Gastrocnemius medialis (tissue), 4 donors: Measurements from ENCODE around the gene PM20D2. TPM values are rescaled to one million over a fixed set of nuclear protein-coding genes. Genes with fewer than 3 reads are reported as not detected.

ENCODE experiments used
- ATAC-seq, 2 donors: fragments of 150-250 bp; one replicate each; pipeline ENCODE4 v1.9.1; 2016
- DNase-seq, 2 donors: peaks; one replicate each; pipeline ENCODE4 v3.0.0-alpha.2; 2019
- H3K27ac ChIP-seq, 4 donors: fragments of 200-600 bp; sonication (generic); 1 replicate in 1 of 4; 2 replicates in 3 of 4; pipeline ENCODE4 v1.5.1; 2016 to 2018; ENCODE audit warnings: mild to moderate bottlenecking in 2 of 4, moderate library complexity in 1 of 4
- H3K27me3 ChIP-seq, 3 donors: fragments of 200-600 bp; sonication (generic) in 2 of 3; 1 replicate in 1 of 3; 2 replicates in 2 of 3; pipeline versions ENCODE4 v1.5.1 to v1.6.0; 2016 to 2019; ENCODE audit warnings: mild to moderate bottlenecking in 1 of 3, moderate library complexity in 1 of 3
- H3K36me3 ChIP-seq, 2 donors: fragments of 200-600 bp; sonication (generic) in 1 of 2; one replicate each; pipeline ENCODE4 v1.5.1; 2017 to 2018
- H3K4me1 ChIP-seq, 2 donors: fragments of 200-600 bp; sonication (generic) in 1 of 2; one replicate each; pipeline ENCODE4 v1.5.1; 2016 to 2017; ENCODE audit warnings: mild to moderate bottlenecking in 2 of 2
- H3K4me3 ChIP-seq, 4 donors: fragments of 200-600 bp; sonication (generic) in 3 of 4; 1 replicate in 1 of 4; 2 replicates in 3 of 4; pipeline ENCODE4 v1.5.1; 2016 to 2019; ENCODE audit warnings: mild to moderate bottlenecking in 2 of 4
- H3K9me3 ChIP-seq, 3 donors: fragments of 200-600 bp; sonication (generic) in 2 of 3; 1 replicate in 1 of 3; 2 replicates in 2 of 3; pipeline ENCODE4 v1.5.1; 2016 to 2019
- CTCF ChIP-seq, 5 experiments: fragments of 450-650 bp in 3 of 5; fragments of 200-600 bp in 2 of 5; sonication (generic) in 2 of 5; IDR thresholded peaks in 4 of 5; conservative IDR thresholded peaks in 1 of 5; 1 replicate in 4 of 5; 2 replicates in 1 of 5; pipeline ENCODE4 v1.5.1; 2016 to 2019; ENCODE audit warnings: antibody characterized with exemption in 5 of 5, mild to moderate bottlenecking in 3 of 5, moderate library complexity in 3 of 5
- POLR2A ChIP-seq, 2 donors: fragments of 450-650 bp; IDR thresholded peaks; one replicate each; pipeline ENCODE4 v1.6.1; 2017; ENCODE audit warnings: antibody characterized with exemption in 2 of 2, mild to moderate bottlenecking in 2 of 2, moderate library complexity in 2 of 2
- in situ Hi-C, 4 donors: fragments of 200-750 bp; cut with MboI; loops; one replicate each; pipeline versions ENCODE4 v1.15.0 to v1.8.0; 2017; ENCODE audit warnings: low sequenced_read_pairs in 4 of 4
- intact Hi-C: fragments of 100-400 bp; cut with DNase I; formaldehyde crosslinking; loops from one replicate; pipeline ENCODE4 v1.15.1; 2023; ENCODE audit warnings: low total_unique reads
- total RNA-seq, 4 donors: library from RNA; depleted of rRNA; stranded (reverse); fragments of >200 nt; gene quantifications; one replicate each; pipeline versions ENCODE4 v1.1.0 to v1.2.3, GENCODE V29; 2016

PM20D2 gene
- total RNA-seq, 4 donors from 2014 or later = 18.1 to 54.6 (median 26.3) TPM

GRCh38 chr6:89180112-89180511 is 34.3 kb downstream of the PM20D2 start:
- Histone ChIP-seq H3K9me3 (no peaks in the 10 kb centered on the region), H3K36me3 (no peaks in the 10 kb centered on the region), H3K4me1 (peaks cover under 1 to 27% of the 10 kb centered on the region in 2 donors), H3K27me3 (no peaks in the 10 kb centered on the region), H3K4me3 (no peak overlapping the region), H3K27ac (no peak overlapping the region)
- in situ Hi-C loops (no loop called here), intact Hi-C loops (no loop called here)
- TF ChIP-seq POLR2A (IDR thresholded peaks at IDR 0.05) = no peak
- no peak for TF ChIP-seq CTCF (IDR thresholded peaks at IDR 0.05 in 4 of 5, conservative IDR thresholded peaks at IDR 0.05 in 1 of 5)
- no peak for ATAC-seq
- no peak for DNase-seq

GRCh38 chr6:89180971-89181370 is 35.1 kb downstream of the PM20D2 start:
- Histone ChIP-seq H3K4me3 (no peak overlapping the region), H3K4me1 (peaks cover 3 to 32% of the 10 kb centered on the region in 2 donors), H3K27me3 (no peaks in the 10 kb centered on the region), H3K9me3 (no peaks in the 10 kb centered on the region), H3K36me3 (no peaks in the 10 kb centered on the region), H3K27ac (peak overlapping the region in 1 of 4 donors; percentile 27)
- in situ Hi-C loops = no loop called here
- no peak for TF ChIP-seq CTCF (IDR thresholded peaks at IDR 0.05 in 4 of 5, conservative IDR thresholded peaks at IDR 0.05 in 1 of 5)
- ATAC-seq (peak in 1 of 2 donors; percentile 16), DNase-seq (no peak)
- intact Hi-C loops = no loop called here

GRCh38 chr6:89183294-89183693 is 37.4 kb downstream of the PM20D2 start:
- TF ChIP-seq CTCF (IDR thresholded peaks at IDR 0.05 in 4 of 5, conservative IDR thresholded peaks at IDR 0.05 in 1 of 5) (no peak), POLR2A (IDR thresholded peaks at IDR 0.05) (no peak)
- in situ Hi-C loops = no loop called here
- no peak for ATAC-seq

GRCh38 chr6:89184344-89184743 is 38.5 kb downstream of the PM20D2 start:
- Histone ChIP-seq H3K27ac (no peak overlapping the region), H3K9me3 (no peaks in the 10 kb centered on the region), H3K4me1 (peaks cover 8 to 39% of the 10 kb centered on the region in 2 donors), H3K4me3 (no peak overlapping the region), H3K27me3 (no peaks in the 10 kb centered on the region), H3K36me3 (no peaks in the 10 kb centered on the region)
- ATAC-seq (no peak), DNase-seq (no peak)
- TF ChIP-seq POLR2A (IDR thresholded peaks at IDR 0.05) (no peak), CTCF (IDR thresholded peaks at IDR 0.05 in 4 of 5, conservative IDR thresholded peaks at IDR 0.05 in 1 of 5) (no peak)
- in situ Hi-C loops = no loop called here
- intact Hi-C loops = no loop called here

More at GRCh38 chr6:89183294-89183693, 37.4 kb downstream of the PM20D2 start:
- Histone ChIP-seq H3K4me3 (no peak overlapping the region), H3K9me3 (no peaks in the 10 kb centered on the region), H3K36me3 (no peaks in the 10 kb centered on the region), H3K4me1 (peaks cover 8 to 41% of the 10 kb centered on the region in 2 donors), H3K27me3 (no peaks in the 10 kb centered on the region), H3K27ac (no peak overlapping the region)
- intact Hi-C loops = no loop called here
- DNase-seq = no peak

GRCh38 chr6:89186762-89187161 is 40.9 kb downstream of the PM20D2 start:
- Histone ChIP-seq H3K9me3 (no peaks in the 10 kb centered on the region), H3K27me3 (no peaks in the 10 kb centered on the region), H3K27ac (peak overlapping the region; percentile 76 to 95 (median 84)), H3K4me1 (peaks cover 8 to 18% of the 10 kb centered on the region in 2 donors), H3K4me3 (no peak overlapping the region), H3K36me3 (no peaks in the 10 kb centered on the region)
- no peak for TF ChIP-seq CTCF (IDR thresholded peaks at IDR 0.05 in 4 of 5, conservative IDR thresholded peaks at IDR 0.05 in 1 of 5)
- peak; percentile 82 to 92 for TF ChIP-seq POLR2A (IDR thresholded peaks at IDR 0.05)
- in situ Hi-C loops = no loop called here
- peak; percentile 98 for ATAC-seq
- DNase-seq = peak; percentile 84 to 98
- intact Hi-C loops = loop anchor here (1.0 to 2.0 kb wide), 4 partner anchors 24 to 152 kb away; partner anchors contain the start of gene PNRC1
